ENCODE results near the gene LARGE2. TPM values are rescaled to one million over a fixed set of nuclear protein-coding genes. Genes with fewer than 3 reads are reported as not detected.

LARGE2 gene
- total RNA-seq, 4 donors from 2014 or later, result 0.17 TPM; not detected in 3

GRCh38 chr11:45910623-45911022, 11.8 kb upstream of the LARGE2 start:
- Histone ChIP-seq H3K36me3 (peaks cover 49 to 73% (median 70%) of the 10 kb centered on the region in 4 donors), H3K4me1 (peaks cover 0 to 14% (median 6%) of the 10 kb centered on the region in 4 donors), H3K27me3 (no peaks in the 10 kb centered on the region), H3K27ac (replicated peaks in 1 of 4) (no peak overlapping the region), H3K9me3 (no peaks in the 10 kb centered on the region), H3K4me3 (no peak overlapping the region)
- TF ChIP-seq POLR2AphosphoS5 (IDR thresholded peaks at IDR 0.05) (no peak), POLR2A (IDR thresholded peaks at IDR 0.05; ENCODE audit: low read depth) (no peak), EP300 (IDR thresholded peaks at IDR 0.05) (no peak)
- TF ChIP-seq, protein P1, sequence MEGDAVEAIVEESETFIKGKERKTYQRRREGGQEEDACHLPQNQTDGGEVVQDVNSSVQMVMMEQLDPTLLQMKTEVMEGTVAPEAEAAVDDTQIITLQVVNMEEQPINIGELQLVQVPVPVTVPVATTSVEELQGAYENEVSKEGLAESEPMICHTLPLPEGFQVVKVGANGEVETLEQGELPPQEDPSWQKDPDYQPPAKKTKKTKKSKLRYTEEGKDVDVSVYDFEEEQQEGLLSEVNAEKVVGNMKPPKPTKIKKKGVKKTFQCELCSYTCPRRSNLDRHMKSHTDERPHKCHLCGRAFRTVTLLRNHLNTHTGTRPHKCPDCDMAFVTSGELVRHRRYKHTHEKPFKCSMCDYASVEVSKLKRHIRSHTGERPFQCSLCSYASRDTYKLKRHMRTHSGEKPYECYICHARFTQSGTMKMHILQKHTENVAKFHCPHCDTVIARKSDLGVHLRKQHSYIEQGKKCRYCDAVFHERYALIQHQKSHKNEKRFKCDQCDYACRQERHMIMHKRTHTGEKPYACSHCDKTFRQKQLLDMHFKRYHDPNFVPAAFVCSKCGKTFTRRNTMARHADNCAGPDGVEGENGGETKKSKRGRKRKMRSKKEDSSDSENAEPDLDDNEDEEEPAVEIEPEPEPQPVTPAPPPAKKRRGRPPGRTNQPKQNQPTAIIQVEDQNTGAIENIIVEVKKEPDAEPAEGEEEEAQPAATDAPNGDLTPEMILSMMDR (IDR thresholded peaks at IDR 0.05), result no peak
- WGBS, result 94% methylated on average over 6 of the region's 9 CpGs
- intact Hi-C loops (cut with DNase I), result no loop called here
- no peak for DNase-seq (ENCODE audit: extremely low spot score)

GRCh38 chr11:45913514-45913913, 8.9 kb upstream of the LARGE2 start:
- intact Hi-C loops (cut with DNase I), result no loop called here
- H3K4me3 ChIP-seq, result no peak overlapping the region
- H3K36me3 ChIP-seq, result peaks cover 49 to 77% (median 74%) of the 10 kb centered on the region in 4 donors
- no peaks in the 10 kb centered on the region for H3K27me3 ChIP-seq
- WGBS, result 100% methylated on average over 3 of the region's 19 CpGs
- DNase-seq (ENCODE audit: extremely low spot score), result no peak
- H3K4me1 ChIP-seq, result peaks cover 15 to 27% (median 20%) of the 10 kb centered on the region in 4 donors
- no peaks in the 10 kb centered on the region for H3K9me3 ChIP-seq
- TF ChIP-seq, protein P1 (IDR thresholded peaks at IDR 0.05), result no peak
- TF ChIP-seq POLR2A (IDR thresholded peaks at IDR 0.05; ENCODE audit: low read depth) (no peak), POLR2AphosphoS5 (IDR thresholded peaks at IDR 0.05) (no peak), EP300 (IDR thresholded peaks at IDR 0.05) (no peak)
- no peak overlapping the region for H3K27ac ChIP-seq (replicated peaks in 1 of 4)

- Histone ChIP-seq H3K9me3 (no peaks in the 10 kb centered on the region), H3K36me3 (peaks cover 48 to 73% (median 71%) of the 10 kb centered on the region in 4 donors), H3K27ac (replicated peaks in 1 of 4) (no peak overlapping the region), H3K27me3 (no peaks in the 10 kb centered on the region), H3K4me3 (no peak overlapping the region), H3K4me1 (peaks cover 15 to 32% (median 25%) of the 10 kb centered on the region in 4 donors)
- no peak for DNase-seq (ENCODE audit: extremely low spot score)
- TF ChIP-seq EP300 (IDR thresholded peaks at IDR 0.05) (no peak), POLR2AphosphoS5 (IDR thresholded peaks at IDR 0.05) (no peak), POLR2A (IDR thresholded peaks at IDR 0.05; ENCODE audit: low read depth) (no peak)
- TF ChIP-seq, protein P1 (IDR thresholded peaks at IDR 0.05), result no peak
- intact Hi-C loops (cut with DNase I), result no loop called here
- WGBS, result 91% methylated on average over 14 of the region's 22 CpGs
Observed at GRCh38 chr11:45913942-45914635, 8.4 kb upstream of the LARGE2 start.

DNA sequence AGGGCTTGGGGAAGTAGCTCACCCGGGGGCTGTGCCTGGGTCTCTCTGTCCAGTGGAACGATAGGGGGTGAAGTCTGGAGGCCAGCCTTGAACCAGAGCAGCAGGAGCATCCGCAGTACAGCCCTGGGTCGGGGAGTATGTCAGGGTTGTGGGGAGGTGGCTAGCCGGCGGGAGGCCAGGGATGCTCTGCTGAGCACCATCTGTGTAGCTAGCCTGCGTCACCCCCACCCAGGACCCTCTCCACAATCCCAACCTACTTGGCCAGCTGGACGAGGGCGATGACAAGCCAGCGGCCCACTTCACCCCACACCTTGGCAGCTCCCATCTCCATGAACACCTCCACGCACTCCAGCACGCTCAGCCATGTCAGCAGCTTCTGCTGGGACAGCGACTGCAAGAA, 7.0 kb upstream of the LARGE2 start:
- TF ChIP-seq POLR2A (IDR thresholded peaks at IDR 0.05; ENCODE audit: low read depth), result no peak
- TF ChIP-seq POLR2AphosphoS5 (IDR thresholded peaks at IDR 0.05), result no peak
- no peak for TF ChIP-seq EP300 (IDR thresholded peaks at IDR 0.05)
- TF ChIP-seq, protein P1 (IDR thresholded peaks at IDR 0.05), result no peak
- no peak overlapping the region for H3K27ac ChIP-seq (replicated peaks in 1 of 4)
- 84% methylated on average over 13 of the region's 13 CpGs for WGBS
- no peak for DNase-seq (ENCODE audit: extremely low spot score)
- H3K27me3 ChIP-seq, result no peaks in the 10 kb centered on the region
- intact Hi-C loops (cut with DNase I), result no loop called here
- peaks cover 35 to 59% (median 57%) of the 10 kb centered on the region in 4 donors for H3K36me3 ChIP-seq
- H3K4me1 ChIP-seq, result peaks cover 15 to 35% (median 29%) of the 10 kb centered on the region in 4 donors
- H3K4me3 ChIP-seq, result no peak overlapping the region
- H3K9me3 ChIP-seq, result no peaks in the 10 kb centered on the region
